HG03469 (cell line): ENCODE data around the gene BPNT1.
"Not testable (repeated sequence)": the region's sequence is repeated elsewhere in the genome, so short reads cannot be mapped to it uniquely, and the experiment has no call there.

Experiments
- ATAC-seq: cut with Tn5 transposase; IDR thresholded peaks from one replicate; pipeline ENCODE4 v1.9.1; 2021; ENCODE audit warnings: mild to moderate bottlenecking, moderate library complexity, moderate number of reproducible peaks; ENCODE audit not compliant: unreplicated experiment

The BPNT1 gene

DNA sequence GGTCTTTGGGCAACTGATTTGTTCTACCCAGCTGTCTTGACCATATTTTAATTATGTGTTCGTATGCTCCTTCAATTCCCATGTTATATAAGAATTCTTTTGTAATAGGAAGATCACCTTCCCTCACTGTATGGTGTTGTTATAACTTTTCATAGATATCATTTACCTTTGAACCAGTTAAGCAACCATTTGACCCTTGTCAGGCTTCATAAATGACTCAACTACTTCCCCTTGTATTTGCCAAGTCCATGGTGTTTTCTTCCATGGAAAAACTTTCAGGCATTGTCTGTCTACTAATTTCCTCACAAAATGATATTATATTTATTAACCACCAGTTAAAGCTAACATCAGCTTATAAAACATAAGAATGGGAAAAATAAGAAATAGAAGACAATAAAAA is 5.1 kb downstream of the BPNT1 start:
- no peak for ATAC-seq

DNA sequence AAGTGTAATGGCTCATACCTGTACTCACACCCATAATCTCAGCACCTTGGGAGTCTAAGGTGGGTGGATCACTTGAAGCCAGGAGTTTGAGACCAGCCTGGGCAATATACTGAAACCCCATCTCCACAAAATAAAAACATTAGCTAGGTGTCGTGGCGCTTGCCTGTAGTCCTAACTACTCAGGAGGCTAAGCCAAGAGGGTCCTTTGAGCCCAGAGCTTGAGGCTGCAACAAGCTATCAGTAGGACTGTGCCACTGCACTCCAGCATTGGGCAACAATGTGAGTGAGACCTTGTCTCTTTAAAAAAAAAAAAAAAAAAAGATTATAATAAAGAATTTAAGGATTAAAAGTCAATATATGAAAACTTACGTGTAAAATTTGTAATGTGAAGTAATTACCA is 11.7 kb downstream of the BPNT1 start:
- no peak for ATAC-seq

GRCh38 chr1:220076861-220077762 is 12.5 kb downstream of the BPNT1 start:
- no peak for ATAC-seq

DNA sequence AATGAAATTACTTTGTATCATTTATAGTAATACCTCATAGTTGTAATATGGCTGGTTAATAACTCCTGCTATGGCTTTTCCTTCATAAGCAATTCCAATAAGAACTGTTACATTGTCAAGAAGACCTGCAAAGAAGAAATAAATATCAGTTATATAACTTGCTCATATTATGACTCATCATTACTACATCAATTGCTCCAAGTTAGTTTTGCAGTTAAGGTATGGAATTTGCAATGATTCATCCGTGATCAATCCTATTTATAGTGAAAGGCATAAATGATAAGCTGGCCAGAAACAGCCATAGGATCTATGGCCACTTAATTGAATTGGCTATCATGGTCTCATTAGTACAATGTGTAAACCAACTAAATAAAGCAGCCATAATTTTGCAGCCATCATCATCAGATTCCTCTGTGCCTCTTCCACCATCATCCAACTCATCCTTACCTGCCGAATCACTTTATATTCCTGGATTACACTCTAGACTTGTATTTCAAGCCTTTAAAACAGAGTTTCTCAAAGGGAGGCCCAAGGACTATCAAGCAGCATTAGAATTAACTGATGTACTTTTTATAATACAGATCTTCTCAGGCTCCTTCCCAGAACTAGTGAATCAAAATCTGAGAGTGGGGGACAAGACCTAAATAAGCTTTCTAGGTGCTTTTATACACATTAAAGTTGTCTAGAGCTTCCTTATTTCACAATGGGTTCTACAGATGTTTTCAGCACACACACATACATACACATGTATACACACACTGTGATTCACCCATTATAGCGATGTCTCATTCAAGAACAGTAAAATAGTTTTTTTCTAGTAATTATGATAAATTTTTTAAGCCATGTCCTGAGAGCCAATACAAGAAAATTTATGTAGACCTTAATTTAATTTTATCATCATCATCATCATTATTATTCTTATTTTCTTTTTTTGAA is 22.1 kb downstream of the BPNT1 start:
- ATAC-seq: no peak

DNA sequence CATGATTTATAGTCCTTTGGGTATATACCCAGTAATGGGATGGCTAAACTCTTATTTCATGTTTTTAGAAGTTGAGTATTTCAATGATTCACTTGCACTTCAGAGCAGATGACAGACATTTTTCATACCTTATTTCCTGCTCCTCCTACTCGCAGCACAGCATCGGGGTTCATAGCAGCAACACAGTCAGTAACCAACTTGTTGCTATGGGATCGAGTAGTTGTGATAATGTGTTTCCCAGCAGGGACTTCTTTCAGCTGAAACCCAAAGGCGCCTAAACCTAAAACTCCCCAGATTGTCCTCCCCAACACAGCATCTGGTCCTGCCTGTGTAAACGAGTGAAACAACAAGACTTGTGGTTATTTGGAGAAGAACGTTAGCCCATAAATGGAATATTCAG is 27.0 kb downstream of the BPNT1 start:
- ATAC-seq: no peak

GRCh38 chr1:220060876-220061275 is 28.7 kb downstream of the BPNT1 start:
- no peak for ATAC-seq

GRCh38 chr1:220056374-220056773 is 33.2 kb downstream of the BPNT1 start:
- ATAC-seq: no peak

- peak; percentile 97 for ATAC-seq
Measured at GRCh38 chr1:220046052-220046930, 43.3 kb downstream of the BPNT1 start, which contains the start of gene EPRS1. Gene EPRS1, minus strand, starts transcription at chr1:220046505. Its CDS starts 117 bp downstream, at chr1:220046388.

DNA sequence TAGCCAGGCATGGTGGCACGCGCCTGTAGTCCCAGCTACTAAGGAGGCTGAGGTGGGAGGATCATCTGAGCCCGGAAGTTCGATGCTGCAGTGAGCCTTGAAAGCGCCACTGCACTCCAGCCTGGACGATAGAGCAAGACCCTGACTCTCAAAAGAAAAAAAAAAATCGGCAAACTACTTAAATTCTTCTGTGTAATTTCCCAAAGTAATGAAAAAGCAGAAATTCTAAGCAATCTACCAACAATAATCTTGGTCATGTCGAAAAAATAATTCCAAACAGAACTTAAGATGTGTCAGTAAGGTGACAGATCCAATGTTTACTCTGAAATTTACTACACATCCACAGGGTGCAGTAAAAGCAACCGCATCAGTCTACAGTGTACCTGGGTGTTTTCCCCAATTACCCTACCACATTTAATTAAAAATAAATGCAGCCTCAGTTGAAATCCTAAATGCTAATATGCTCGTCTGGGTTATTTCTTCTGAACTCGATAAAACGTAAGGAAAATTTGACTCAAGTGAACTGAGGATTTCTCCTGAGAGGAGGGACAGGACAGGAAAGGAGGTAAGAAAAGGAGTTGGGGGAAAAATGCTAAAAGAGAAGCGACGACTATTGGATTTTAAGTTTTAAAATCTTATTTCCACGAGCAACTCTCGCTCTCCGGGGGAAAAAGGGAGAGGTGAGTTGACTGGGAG is 44.1 kb downstream of the BPNT1 start:
- ATAC-seq: no peak

DNA sequence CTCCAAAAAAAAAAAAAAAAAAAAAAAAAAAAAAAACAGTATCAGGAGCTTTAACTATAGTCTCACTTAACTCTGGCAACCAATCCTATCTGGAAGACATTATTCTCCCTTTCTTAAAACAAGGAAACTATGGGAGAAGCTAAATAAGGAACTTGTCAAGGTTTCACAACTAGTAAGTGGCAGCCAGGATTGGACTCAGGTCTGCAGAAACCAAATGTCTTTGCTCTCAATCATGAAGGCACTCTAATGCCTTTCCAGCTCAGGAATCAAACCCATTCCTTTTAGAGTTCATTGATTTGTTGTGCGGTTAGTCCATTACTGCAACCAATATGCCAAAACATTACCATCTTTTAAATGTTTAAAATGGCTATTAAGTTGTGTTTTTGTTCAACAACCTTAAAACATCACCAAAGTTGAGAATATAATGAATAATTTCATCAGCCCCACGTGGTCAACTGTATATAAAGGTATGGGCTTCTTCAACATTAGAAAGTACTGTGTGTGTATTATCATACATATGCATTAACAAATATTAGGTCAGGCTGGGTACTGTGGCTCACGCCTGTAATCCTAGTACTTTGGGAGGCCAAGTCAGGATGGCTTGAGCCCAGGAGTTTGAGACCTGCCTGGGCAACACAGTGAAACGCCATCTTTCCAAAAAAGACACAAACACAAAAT is 44.8 kb downstream of the BPNT1 start:
- ATAC-seq: no peak

DNA sequence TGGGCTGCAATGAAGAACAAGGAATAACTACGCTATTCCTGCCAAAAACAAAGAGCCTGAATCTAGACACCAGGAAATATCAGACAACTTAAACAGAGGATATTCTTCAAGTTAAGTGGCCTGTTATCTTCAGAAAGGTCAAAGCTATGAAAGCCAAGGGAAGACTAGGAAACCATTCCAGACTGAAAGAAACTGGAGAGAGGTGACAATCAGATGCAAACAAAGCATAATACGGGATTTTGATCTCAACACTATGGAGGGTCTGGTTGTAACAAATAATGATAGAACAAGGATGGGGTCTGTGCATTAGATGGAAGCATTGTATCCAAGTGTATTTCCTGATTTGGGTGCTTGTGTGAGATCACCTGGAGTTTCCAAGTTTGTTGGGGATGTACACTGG is 45.9 kb downstream of the BPNT1 start:
- no peak for ATAC-seq

DNA sequence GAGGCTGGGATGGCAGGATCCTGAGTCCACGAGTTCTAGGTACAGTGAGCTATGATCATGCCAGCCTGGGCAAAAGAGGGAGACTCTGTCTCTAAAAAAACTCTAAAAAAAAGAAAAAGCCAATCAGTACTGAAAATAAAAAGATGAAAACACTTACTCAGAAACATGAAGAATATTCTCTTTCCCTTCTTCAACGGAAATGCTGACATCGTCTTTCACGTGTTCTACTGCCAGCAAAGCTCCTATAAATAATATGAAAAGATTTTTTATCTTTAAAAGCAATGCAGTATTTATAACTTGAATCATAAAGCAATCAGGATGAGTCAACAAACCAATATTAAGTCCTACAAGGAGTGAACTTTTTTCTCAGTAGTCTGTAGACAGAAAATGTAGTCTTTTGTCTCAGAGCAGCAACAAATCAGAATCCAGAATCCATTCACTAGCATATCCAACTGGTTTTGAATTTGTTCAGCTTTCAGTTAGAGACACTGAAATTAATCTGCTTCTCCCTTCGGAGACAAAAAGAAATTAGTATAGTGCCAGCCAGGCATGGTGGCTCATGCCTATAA is 49.5 kb downstream of the BPNT1 start:
- no peak for ATAC-seq

GRCh38 chr1:220038640-220039039 is 50.9 kb downstream of the BPNT1 start:
- no peak for ATAC-seq

GRCh38 chr1:220037810-220038209 is 51.8 kb downstream of the BPNT1 start:
- ATAC-seq: not testable (repeated sequence)

- no peak for ATAC-seq
Measured at GRCh38 chr1:220032911-220033310, 56.7 kb downstream of the BPNT1 start.

DNA sequence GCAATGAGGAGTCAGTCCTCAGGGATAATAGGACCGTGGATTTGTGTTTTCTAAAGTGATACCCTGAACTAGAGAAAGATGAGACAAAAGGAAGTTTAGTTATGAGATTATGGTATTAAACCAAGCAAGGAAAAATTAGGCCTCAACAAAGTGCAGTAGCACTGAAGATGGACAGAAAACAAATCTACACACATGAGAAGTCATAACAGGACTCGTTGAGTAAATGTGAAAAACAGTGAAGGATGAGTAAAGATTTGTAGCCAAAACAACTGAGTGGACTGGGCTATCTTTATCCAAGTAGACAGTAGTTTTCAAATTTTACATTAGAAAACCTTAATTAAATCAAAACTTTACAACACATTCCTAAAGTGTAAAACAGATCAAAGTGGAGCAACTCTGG is 58.3 kb downstream of the BPNT1 start:
- ATAC-seq: no peak

DNA sequence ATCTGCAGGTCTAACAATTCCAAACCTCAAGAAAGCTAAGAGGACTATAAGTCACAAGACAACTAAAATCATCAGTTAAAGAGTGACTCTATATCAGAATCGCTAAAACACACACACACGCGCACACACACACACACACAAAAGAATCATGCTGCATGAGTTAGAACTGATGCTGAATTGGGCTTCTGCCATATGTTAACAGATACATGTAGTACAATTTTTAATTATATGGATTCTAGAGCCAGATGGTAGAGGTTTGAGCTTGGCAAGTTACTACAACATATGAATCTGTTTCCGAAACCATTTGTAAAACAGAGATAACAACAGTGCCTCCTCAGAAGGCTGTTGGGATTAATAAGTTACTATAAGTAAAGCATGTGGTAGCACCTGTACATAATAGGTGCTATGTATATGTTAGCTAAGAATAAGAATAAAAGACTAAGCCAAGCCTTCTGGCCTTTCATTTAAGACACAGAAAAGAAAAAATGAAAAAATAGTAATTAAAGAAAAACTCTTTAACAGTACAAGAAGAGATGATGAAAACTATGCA is 61.2 kb downstream of the BPNT1 start:
- no peak for ATAC-seq

DNA sequence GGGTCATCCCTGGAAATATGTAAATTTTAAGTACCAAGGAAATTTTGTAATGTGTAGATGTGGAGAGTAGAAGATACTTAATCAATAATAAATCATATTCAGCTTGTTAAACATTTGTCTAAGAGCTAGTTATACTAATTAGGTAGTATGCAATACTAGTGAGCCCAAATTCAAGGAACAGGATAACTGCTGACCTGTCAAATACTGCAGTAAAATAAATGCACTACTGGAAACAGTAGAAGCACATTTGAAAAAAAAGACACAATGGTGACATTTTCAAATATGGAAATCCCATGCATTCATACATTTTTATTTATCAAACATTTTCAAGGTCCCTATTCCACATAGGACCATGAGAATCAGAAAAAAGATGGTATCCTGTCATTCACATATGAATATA is 70.5 kb downstream of the BPNT1 start:
- ATAC-seq: no peak

DNA sequence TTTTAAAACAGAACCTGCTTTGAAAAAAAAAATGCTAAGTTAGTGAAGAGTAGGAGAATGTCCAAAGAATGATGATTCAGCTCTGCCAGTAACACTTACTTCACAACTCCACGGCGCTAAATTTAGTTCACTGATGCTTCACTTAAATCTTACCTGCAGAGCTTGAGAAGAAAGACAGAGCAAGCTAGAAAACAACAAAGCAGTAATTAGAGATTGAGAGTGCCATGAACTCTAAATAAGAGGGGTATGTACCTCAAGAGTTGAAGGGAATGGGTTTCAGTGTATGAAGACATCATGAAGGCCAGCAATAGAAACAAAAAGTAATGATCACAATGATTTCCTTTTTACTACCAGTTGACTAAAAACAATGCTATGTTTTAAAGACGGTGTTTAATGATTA is 76.1 kb downstream of the BPNT1 start:
- ATAC-seq: peak; percentile 53
